ENCODE measurements around the gene TMEM131L. TPM values are rescaled to one million over a fixed set of nuclear protein-coding genes. Genes with fewer than 3 reads are reported as not detected.

The TMEM131L gene
- total RNA-seq, 1 donor from 2014 or later: 7.6 TPM

- Histone ChIP-seq H3K36me3 (ENCODE audit: control insufficient read depth, insufficient read depth, low read length) (no peaks in the 10 kb centered on the region), H3K27me3 (ENCODE audit: control insufficient read depth, insufficient read depth, low read length) (no peaks in the 10 kb centered on the region), H3K4me3 (ENCODE audit: low read depth, low read length) (no peak overlapping the region)
- TF ChIP-seq CTCF (IDR thresholded peaks at IDR 0.05; ENCODE audit: insufficient read depth, low read length, poor library complexity, severe bottlenecking): no peak
- DNase-seq (ENCODE audit: low read depth): no peak
These were observed 202.5 kb downstream of the TMEM131L start for GRCh38 chr4:153668647-153669046.

- DNase-seq (ENCODE audit: low read depth): no peak
- H3K27me3 ChIP-seq (ENCODE audit: control insufficient read depth, insufficient read depth, low read length): no peaks in the 10 kb centered on the region
- TF ChIP-seq CTCF (IDR thresholded peaks at IDR 0.05; ENCODE audit: insufficient read depth, low read length, poor library complexity, severe bottlenecking): no peak
- H3K4me3 ChIP-seq (ENCODE audit: low read depth, low read length): no peak overlapping the region
- H3K36me3 ChIP-seq (ENCODE audit: control insufficient read depth, insufficient read depth, low read length): no peaks in the 10 kb centered on the region
These were observed 203.7 kb downstream of the TMEM131L start for GRCh38 chr4:153669838-153670237.

GRCh38 chr4:153676486-153676885 is 210.3 kb downstream of the TMEM131L start:
- Histone ChIP-seq H3K27me3 (ENCODE audit: control insufficient read depth, insufficient read depth, low read length) (no peaks in the 10 kb centered on the region), H3K36me3 (ENCODE audit: control insufficient read depth, insufficient read depth, low read length) (no peaks in the 10 kb centered on the region), H3K4me3 (ENCODE audit: low read depth, low read length) (no peak overlapping the region)
- no peak for DNase-seq (ENCODE audit: low read depth)
- no peak for TF ChIP-seq CTCF (IDR thresholded peaks at IDR 0.05; ENCODE audit: insufficient read depth, low read length, poor library complexity, severe bottlenecking)

- no peak for TF ChIP-seq CTCF (IDR thresholded peaks at IDR 0.05; ENCODE audit: insufficient read depth, low read length, poor library complexity, severe bottlenecking)
- Histone ChIP-seq H3K27me3 (ENCODE audit: control insufficient read depth, insufficient read depth, low read length) (no peaks in the 10 kb centered on the region), H3K36me3 (ENCODE audit: control insufficient read depth, insufficient read depth, low read length) (no peaks in the 10 kb centered on the region), H3K4me3 (ENCODE audit: low read depth, low read length) (no peak overlapping the region)
- peak; percentile 78 for DNase-seq (ENCODE audit: low read depth)
These were observed 210.8 kb downstream of the TMEM131L start for GRCh38 chr4:153676984-153677383.

- peaks cover 3% of the 10 kb centered on the region for H3K27me3 ChIP-seq (ENCODE audit: control insufficient read depth, insufficient read depth, low read length)
- no peak for TF ChIP-seq CTCF (IDR thresholded peaks at IDR 0.05; ENCODE audit: insufficient read depth, low read length, poor library complexity, severe bottlenecking)
- no peak for DNase-seq (ENCODE audit: low read depth)
- no peak overlapping the region for H3K4me3 ChIP-seq (ENCODE audit: low read depth, low read length)
- no peaks in the 10 kb centered on the region for H3K36me3 ChIP-seq (ENCODE audit: control insufficient read depth, insufficient read depth, low read length)
These were observed 213.3 kb downstream of the TMEM131L start for GRCh38 chr4:153679486-153679885.

- TF ChIP-seq CTCF (IDR thresholded peaks at IDR 0.05; ENCODE audit: insufficient read depth, low read length, poor library complexity, severe bottlenecking): no peak
- Histone ChIP-seq H3K4me3 (ENCODE audit: low read depth, low read length) (peak overlapping the region; percentile 56), H3K27me3 (ENCODE audit: control insufficient read depth, insufficient read depth, low read length) (peaks cover 3% of the 10 kb centered on the region), H3K36me3 (ENCODE audit: control insufficient read depth, insufficient read depth, low read length) (peaks cover 1% of the 10 kb centered on the region)
- DNase-seq (ENCODE audit: low read depth): no peak
These were observed 217.6 kb downstream of the TMEM131L start for GRCh38 chr4:153683763-153684181.
